Stimulated activated memory B cell treated with anti-CD40 and anti-IgM and Interleukin-4, amounts not matched to agents 10 μg/mL and 1 μg/mL and 100 μg/mL, for 72 hours (primary cell): ENCODE data around the gene TMEM204.

ENCODE experiments used
- ATAC-seq: fragments of 150-1000 bp; cut with Tn5 transposase; 2 replicates; pipeline ENCODE4 v1.10.0; 2021
- H3K27ac Mint-ChIP-seq: one replicate; pipeline ENCODE4 v1.8.0; 2022; ENCODE audit warnings: mild to moderate bottlenecking, mixed read lengths
- H3K27me3 Mint-ChIP-seq: one replicate; pipeline ENCODE4 v1.8.0; 2022; ENCODE audit warnings: mixed read lengths
- H3K36me3 Mint-ChIP-seq: one replicate; pipeline ENCODE4 v1.8.0; 2022; ENCODE audit warnings: mixed read lengths
- H3K4me1 Mint-ChIP-seq: one replicate; pipeline ENCODE4 v1.8.0; 2022; ENCODE audit warnings: mixed read lengths
- H3K4me3 Mint-ChIP-seq: one replicate; pipeline ENCODE4 v1.8.0; 2022; ENCODE audit warnings: mild to moderate bottlenecking, moderate library complexity, mixed read lengths
- H3K9me3 Mint-ChIP-seq: one replicate; pipeline ENCODE4 v1.8.0; 2022; ENCODE audit warnings: mixed read lengths

TMEM204 gene

GRCh38 chr16:1550696-1551095 lies 17.2 kb downstream of the TMEM204 start:
- Mint-ChIP-seq H3K27ac (no peak overlapping the region), H3K9me3 (no peaks in the 10 kb centered on the region), H3K4me1 (peaks cover under 1% of the 10 kb centered on the region), H3K27me3 (no peaks in the 10 kb centered on the region), H3K36me3 (no peaks in the 10 kb centered on the region), H3K4me3 (no peak overlapping the region)
- no peak for ATAC-seq

GRCh38 chr16:1551166-1551565 lies 17.7 kb downstream of the TMEM204 start:
- no peaks in the 10 kb centered on the region for H3K9me3 Mint-ChIP-seq
- no peaks in the 10 kb centered on the region for H3K36me3 Mint-ChIP-seq
- no peaks in the 10 kb centered on the region for H3K27me3 Mint-ChIP-seq
- no peak overlapping the region for H3K4me3 Mint-ChIP-seq
- no peak overlapping the region for H3K27ac Mint-ChIP-seq
- no peak for ATAC-seq
- H3K4me1 Mint-ChIP-seq, result no peaks in the 10 kb centered on the region

GRCh38 chr16:1552129-1552528 lies 18.7 kb downstream of the TMEM204 start:
- no peaks in the 10 kb centered on the region for H3K27me3 Mint-ChIP-seq
- no peak for ATAC-seq
- H3K36me3 Mint-ChIP-seq, result no peaks in the 10 kb centered on the region
- H3K9me3 Mint-ChIP-seq, result no peaks in the 10 kb centered on the region
- H3K4me1 Mint-ChIP-seq, result no peaks in the 10 kb centered on the region
- H3K27ac Mint-ChIP-seq, result no peak overlapping the region
- H3K4me3 Mint-ChIP-seq, result no peak overlapping the region

GRCh38 chr16:1553946-1554825 lies 20.7 kb downstream of the TMEM204 start:
- peaks cover 5% of the 10 kb centered on the region for H3K36me3 Mint-ChIP-seq

GRCh38 chr16:1554826-1555445 lies 21.5 kb downstream of the TMEM204 start:
- Mint-ChIP-seq H3K9me3 (no peaks in the 10 kb centered on the region), H3K27ac (no peak overlapping the region), H3K36me3 (peaks cover 11% of the 10 kb centered on the region), H3K27me3 (no peaks in the 10 kb centered on the region), H3K4me3 (no peak overlapping the region), H3K4me1 (no peaks in the 10 kb centered on the region)
- no peak for ATAC-seq

More at GRCh38 chr16:1553946-1554825, 20.7 kb downstream of the TMEM204 start:
- no peak for ATAC-seq
- H3K9me3 Mint-ChIP-seq, result no peaks in the 10 kb centered on the region
- H3K27me3 Mint-ChIP-seq, result no peaks in the 10 kb centered on the region
- no peak overlapping the region for H3K27ac Mint-ChIP-seq
- no peaks in the 10 kb centered on the region for H3K4me1 Mint-ChIP-seq
- H3K4me3 Mint-ChIP-seq, result no peak overlapping the region

GRCh38 chr16:1556254-1556653 lies 22.8 kb downstream of the TMEM204 start:
- H3K4me1 Mint-ChIP-seq, result no peaks in the 10 kb centered on the region
- H3K36me3 Mint-ChIP-seq, result peaks cover 14% of the 10 kb centered on the region
- ATAC-seq, result no peak
- no peak overlapping the region for H3K4me3 Mint-ChIP-seq
- H3K27ac Mint-ChIP-seq, result no peak overlapping the region
- H3K9me3 Mint-ChIP-seq, result no peaks in the 10 kb centered on the region
- no peaks in the 10 kb centered on the region for H3K27me3 Mint-ChIP-seq

- H3K4me3 Mint-ChIP-seq, result no peak overlapping the region
- H3K9me3 Mint-ChIP-seq, result no peaks in the 10 kb centered on the region
- peaks cover 21% of the 10 kb centered on the region for H3K36me3 Mint-ChIP-seq
- H3K27ac Mint-ChIP-seq, result no peak overlapping the region
- no peak for ATAC-seq
- no peaks in the 10 kb centered on the region for H3K4me1 Mint-ChIP-seq
- no peaks in the 10 kb centered on the region for H3K27me3 Mint-ChIP-seq
These were observed 23.6 kb downstream of the TMEM204 start for GRCh38 chr16:1557074-1557473.

GRCh38 chr16:1557576-1557975 lies 24.1 kb downstream of the TMEM204 start:
- no peak for ATAC-seq
- Mint-ChIP-seq H3K4me3 (no peak overlapping the region), H3K4me1 (no peaks in the 10 kb centered on the region), H3K9me3 (no peaks in the 10 kb centered on the region), H3K27ac (no peak overlapping the region), H3K36me3 (peaks cover 21% of the 10 kb centered on the region), H3K27me3 (no peaks in the 10 kb centered on the region)

- no peak for ATAC-seq
- Mint-ChIP-seq H3K4me1 (no peaks in the 10 kb centered on the region), H3K36me3 (peaks cover 21% of the 10 kb centered on the region), H3K9me3 (no peaks in the 10 kb centered on the region), H3K27me3 (no peaks in the 10 kb centered on the region), H3K4me3 (no peak overlapping the region), H3K27ac (no peak overlapping the region)
These were observed 26.0 kb downstream of the TMEM204 start for GRCh38 chr16:1559446-1559975.

- no peak for ATAC-seq
- H3K9me3 Mint-ChIP-seq, result no peaks in the 10 kb centered on the region
These were observed 26.7 kb downstream of the TMEM204 start for GRCh38 chr16:1560153-1560552.

GRCh38 chr16:1560866-1561265 lies 27.4 kb downstream of the TMEM204 start:
- H3K36me3 Mint-ChIP-seq, result peaks cover 21% of the 10 kb centered on the region

More at GRCh38 chr16:1560153-1560552, 26.7 kb downstream of the TMEM204 start:
- H3K27me3 Mint-ChIP-seq, result no peaks in the 10 kb centered on the region
- H3K36me3 Mint-ChIP-seq, result peaks cover 21% of the 10 kb centered on the region
- no peak overlapping the region for H3K4me3 Mint-ChIP-seq
- H3K4me1 Mint-ChIP-seq, result no peaks in the 10 kb centered on the region
- no peak overlapping the region for H3K27ac Mint-ChIP-seq

GRCh38 chr16:1561266-1561665 lies 27.8 kb downstream of the TMEM204 start:
- H3K4me1 Mint-ChIP-seq, result no peaks in the 10 kb centered on the region
- H3K27me3 Mint-ChIP-seq, result no peaks in the 10 kb centered on the region
- no peak for ATAC-seq
- H3K4me3 Mint-ChIP-seq, result no peak overlapping the region
- H3K9me3 Mint-ChIP-seq, result no peaks in the 10 kb centered on the region
- no peak overlapping the region for H3K27ac Mint-ChIP-seq
- peaks cover 21% of the 10 kb centered on the region for H3K36me3 Mint-ChIP-seq

More at GRCh38 chr16:1560866-1561265, 27.4 kb downstream of the TMEM204 start:
- no peak for ATAC-seq
- Mint-ChIP-seq H3K27me3 (no peaks in the 10 kb centered on the region), H3K9me3 (no peaks in the 10 kb centered on the region), H3K4me1 (no peaks in the 10 kb centered on the region), H3K27ac (no peak overlapping the region), H3K4me3 (no peak overlapping the region)

GRCh38 chr16:1561836-1562235 lies 28.4 kb downstream of the TMEM204 start:
- Mint-ChIP-seq H3K27me3 (no peaks in the 10 kb centered on the region), H3K4me1 (no peaks in the 10 kb centered on the region), H3K9me3 (no peaks in the 10 kb centered on the region), H3K27ac (no peak overlapping the region), H3K36me3 (peaks cover 21% of the 10 kb centered on the region), H3K4me3 (no peak overlapping the region)
- no peak for ATAC-seq

- ATAC-seq, result no peak
- Mint-ChIP-seq H3K9me3 (no peaks in the 10 kb centered on the region), H3K27me3 (no peaks in the 10 kb centered on the region), H3K4me1 (no peaks in the 10 kb centered on the region), H3K27ac (no peak overlapping the region), H3K36me3 (peaks cover 18% of the 10 kb centered on the region), H3K4me3 (no peak overlapping the region)
These were observed 30.3 kb downstream of the TMEM204 start for GRCh38 chr16:1563786-1564185.

- Mint-ChIP-seq H3K4me3 (no peak overlapping the region), H3K27me3 (no peaks in the 10 kb centered on the region), H3K27ac (no peak overlapping the region), H3K9me3 (no peaks in the 10 kb centered on the region), H3K36me3 (peaks cover 15% of the 10 kb centered on the region), H3K4me1 (no peaks in the 10 kb centered on the region)
- no peak for ATAC-seq
These were observed 30.9 kb downstream of the TMEM204 start for GRCh38 chr16:1564325-1564724.
